GM12872 (cell line): ENCODE measurements around the gene SPANXN5.
"Not testable (repeated sequence)": the region's sequence is repeated elsewhere in the genome, so short reads cannot be mapped to it uniquely, and the experiment has no call there.

ENCODE experiments used
- CTCF ChIP-seq: IDR thresholded peaks from 3 replicates; pipeline ENCODE4 v1.5.1; 2011; ENCODE audit warnings: low read depth, mild to moderate bottlenecking, low read length, moderate library complexity; ENCODE audit not compliant: insufficient read depth

SPANXN5 gene

GRCh38 chrX:52797327-52797726, at the start of gene SPANXN5:
Gene SPANXN5 (minus strand): TSS chrX:52797427. CDS start chrX:52797348, 79 bp downstream.
- not testable (repeated sequence) for TF ChIP-seq CTCF

GRCh38 chrX:52839137-52839536, 41.9 kb upstream of the SPANXN5 start:
- no peak for TF ChIP-seq CTCF

- TF ChIP-seq CTCF: no peak
These were observed 33.3 kb upstream of the SPANXN5 start for GRCh38 chrX:52830551-52830950.

GRCh38 chrX:52824608-52825007, 27.4 kb upstream of the SPANXN5 start:
- TF ChIP-seq CTCF: no peak

GRCh38 chrX:52821079-52821760, 24.0 kb upstream of the SPANXN5 start:
- no peak for TF ChIP-seq CTCF

- no peak for TF ChIP-seq CTCF
These were observed 22.6 kb upstream of the SPANXN5 start for GRCh38 chrX:52819788-52820187.

- TF ChIP-seq CTCF: no peak
These were observed 13.9 kb upstream of the SPANXN5 start, which contains the start of gene XAGE5 for GRCh38 chrX:52811065-52811625. Gene XAGE5 (plus strand): TSS chrX:52811287. CDS start chrX:52812567, 1,280 bp downstream.
